NOMO-1 treated with dmso at 0.1 percent for 144 hours (cell line): Measurements from ENCODE around the gene ARVCF.

ENCODE experiments used
- DNase-seq: peaks from one replicate; lab custom pipeline; 2025; ENCODE audit not compliant: unreplicated experiment; lab: John Stamatoyannopoulos, UW

ARVCF gene

DNA sequence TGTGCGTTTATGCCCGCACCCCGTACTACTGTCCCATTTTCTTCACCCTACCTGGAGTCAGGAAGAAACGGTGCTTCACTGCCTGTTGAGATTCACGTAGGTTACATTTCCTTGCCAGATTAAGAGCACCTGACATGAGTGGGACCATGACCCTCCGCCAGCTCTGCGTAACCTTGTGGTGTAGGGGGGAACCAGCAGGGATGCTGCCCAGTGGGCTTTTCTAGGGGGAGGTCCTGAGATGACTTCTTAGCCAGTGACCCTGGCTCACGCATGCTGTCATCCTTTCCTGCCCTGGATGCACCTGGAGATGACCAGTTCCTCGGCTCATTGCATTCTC, 967 bp upstream of the ARVCF start:
- no peak for DNase-seq

DNA sequence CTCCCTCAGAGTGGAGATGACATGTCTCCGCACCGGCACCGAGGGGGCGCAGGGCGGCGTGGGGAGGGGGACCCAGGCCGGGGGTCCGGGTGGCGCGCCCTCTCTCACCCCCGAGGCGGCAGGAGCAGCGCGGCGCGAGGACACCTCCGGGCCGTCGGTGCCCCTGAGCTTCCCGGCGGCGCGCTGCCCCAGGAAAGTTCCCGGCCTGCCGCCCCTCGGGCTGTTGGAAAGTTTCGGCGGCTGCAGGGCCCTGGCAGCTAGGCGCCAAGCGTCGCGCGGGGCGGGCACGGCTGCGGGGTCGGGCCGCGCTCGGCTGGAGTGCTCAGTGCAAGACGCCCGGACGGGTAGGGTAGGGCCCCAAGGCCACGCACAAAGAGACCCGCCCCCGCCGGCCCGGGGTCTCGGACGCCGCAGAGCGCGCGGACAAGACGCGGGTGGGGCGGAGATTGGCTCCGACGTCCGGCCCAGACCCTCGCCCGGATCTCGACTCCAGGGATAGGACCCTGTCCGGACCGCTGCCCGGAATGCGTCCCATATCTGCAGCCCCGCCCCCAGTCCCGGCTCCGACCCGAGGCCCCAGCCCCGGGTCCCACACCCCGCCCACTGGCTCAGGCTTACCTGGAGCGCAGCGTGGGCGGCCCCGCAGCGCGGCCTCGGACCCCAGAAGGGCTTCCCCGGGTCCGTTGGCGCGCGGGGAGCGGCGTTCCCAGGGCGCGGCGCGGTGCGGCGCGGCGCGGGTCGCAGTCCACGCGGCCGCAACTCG, 471 bp downstream of the ARVCF start:
- no peak for DNase-seq

DNA sequence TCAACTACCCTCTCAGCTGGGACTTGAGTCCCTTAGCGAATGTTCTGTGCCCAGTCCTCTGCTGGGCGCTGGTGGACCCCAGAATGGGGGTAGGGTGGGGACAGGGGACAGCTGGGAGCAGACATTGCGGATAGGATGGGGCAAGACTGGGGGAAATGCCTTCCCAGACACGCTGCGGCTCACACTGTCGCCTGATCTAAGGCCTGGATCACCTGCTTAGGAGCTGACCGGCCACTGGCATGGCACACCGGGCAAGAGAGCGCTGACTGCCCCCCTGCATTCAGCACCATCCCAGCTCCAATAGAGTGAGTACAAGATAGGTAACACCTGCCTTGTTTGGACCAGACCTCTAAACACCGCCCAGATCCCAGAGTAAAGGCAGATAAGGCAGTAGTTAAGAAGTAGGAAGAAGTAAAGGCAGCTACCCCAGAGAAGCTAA, 1.4 kb downstream of the ARVCF start:
- no peak for DNase-seq

DNA sequence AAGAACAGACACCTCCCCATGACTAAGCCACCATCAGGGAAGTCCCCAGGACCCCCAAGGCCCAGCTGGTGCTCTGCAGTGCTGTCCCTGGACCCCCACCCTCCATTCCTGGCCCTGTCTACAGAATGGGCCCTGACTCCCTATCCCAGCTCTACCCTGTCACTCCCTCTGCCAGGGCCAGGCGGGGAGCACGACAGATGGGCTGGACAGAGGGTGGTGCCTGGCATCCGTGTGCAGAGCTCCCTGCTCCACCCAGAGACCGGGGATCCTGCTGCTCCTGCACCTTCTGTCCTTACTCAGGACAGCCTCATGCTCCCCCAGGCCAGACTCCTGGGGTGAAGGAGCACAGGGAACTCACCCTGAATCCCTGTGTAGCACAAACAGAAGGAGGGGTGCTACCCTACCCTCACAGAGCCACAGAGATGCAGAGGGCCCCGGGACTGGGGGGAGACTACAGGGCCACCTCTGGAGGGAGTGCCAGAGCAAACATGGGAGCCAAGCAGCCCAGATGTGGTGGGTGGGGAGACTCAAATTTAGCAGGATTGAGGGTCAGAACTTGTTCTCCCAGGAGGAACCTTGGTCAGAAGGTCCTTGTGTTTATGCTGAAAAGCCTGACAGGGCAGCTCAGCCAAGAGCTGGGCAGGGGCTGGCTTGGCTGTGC, 2.0 kb downstream of the ARVCF start:
- no peak for DNase-seq

DNA sequence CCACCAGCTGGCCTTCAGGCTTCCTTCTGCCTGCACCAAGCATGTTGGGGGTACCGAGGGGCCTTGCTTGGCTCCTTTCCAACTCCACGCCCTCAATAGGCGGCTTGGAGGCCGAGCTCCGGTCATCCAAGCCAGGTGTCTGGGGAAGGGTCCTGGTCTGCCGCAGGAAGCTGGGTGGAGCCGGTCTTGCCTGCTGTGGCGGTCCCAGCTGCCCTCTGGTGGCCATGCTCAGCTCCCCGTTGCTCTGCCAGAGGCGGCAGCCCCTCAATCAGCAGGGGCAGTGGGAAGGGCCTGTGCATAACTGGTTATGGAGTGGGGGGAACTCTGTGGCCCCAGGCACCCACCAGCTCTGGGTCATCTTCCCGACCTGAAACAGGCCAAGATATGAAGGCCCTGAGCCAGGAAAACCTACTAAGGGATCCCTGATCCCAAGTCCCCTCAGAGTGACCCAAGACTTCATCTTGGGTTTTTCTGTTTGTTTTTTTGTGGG, 3.2 kb downstream of the ARVCF start:
- DNase-seq: no peak

DNA sequence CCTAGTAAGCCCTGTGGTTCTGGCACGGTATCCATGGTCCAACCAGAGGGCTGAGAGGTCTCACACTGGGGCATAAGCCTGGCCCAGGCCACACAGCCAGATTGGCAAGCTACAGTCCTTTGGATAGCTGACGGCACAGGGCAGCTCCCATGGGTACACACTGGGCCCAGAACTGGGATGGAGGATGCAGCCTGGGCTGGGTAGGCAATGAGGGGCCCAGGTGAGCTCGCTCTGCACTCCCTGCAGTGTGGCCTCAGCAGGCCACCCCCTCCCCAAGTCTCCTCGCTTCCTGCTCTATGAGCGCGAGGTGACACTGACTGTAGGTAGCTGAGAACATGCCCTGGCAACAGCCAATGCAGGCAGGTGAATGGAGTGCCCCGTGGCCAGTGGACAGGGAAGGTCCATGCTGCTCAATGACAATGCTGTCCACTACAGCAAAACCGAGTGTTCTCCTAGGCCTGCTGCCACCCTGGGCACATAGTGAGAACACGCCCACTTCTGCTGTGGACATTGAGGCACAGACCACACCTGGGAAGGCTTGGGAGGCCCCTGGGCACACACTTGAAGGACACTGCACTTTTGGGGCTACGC, 3.8 kb downstream of the ARVCF start:
- DNase-seq: no peak

DNA sequence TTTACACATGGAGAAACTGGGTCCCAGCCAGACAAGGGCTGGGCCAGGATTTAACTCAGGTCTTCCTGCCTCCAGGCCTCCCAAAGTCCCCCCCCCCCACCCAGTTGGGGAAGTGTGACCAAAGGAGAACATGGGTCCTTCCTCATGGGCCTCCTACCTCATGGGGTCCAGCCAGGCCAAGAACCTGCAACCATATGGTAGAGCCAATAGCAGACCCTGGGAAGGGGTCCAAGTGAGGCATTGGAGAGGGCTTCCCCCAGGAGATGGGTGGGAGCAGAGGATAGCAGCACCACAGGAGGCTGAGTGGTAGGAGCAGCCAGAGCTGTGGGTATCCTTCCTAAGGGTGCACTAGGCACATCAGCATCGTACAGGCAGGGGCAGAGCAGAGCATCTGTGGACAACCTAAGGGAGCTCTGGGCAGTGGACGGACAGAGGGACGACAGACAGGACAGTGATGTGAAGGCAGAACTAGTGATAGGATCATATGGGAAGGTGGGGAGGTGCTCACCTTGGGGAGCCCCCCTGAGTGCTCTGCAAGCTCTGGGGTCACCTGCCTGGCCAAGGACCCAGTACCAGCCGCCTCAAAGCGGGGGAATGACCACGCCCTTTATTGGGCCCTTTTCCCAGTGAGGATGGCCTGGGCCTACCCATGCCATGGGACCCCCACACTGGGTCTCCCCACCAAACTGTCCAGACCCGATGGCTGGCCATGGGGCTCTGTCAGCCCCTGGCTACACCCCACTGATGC, 4.5 kb downstream of the ARVCF start:
- DNase-seq: no peak

DNA sequence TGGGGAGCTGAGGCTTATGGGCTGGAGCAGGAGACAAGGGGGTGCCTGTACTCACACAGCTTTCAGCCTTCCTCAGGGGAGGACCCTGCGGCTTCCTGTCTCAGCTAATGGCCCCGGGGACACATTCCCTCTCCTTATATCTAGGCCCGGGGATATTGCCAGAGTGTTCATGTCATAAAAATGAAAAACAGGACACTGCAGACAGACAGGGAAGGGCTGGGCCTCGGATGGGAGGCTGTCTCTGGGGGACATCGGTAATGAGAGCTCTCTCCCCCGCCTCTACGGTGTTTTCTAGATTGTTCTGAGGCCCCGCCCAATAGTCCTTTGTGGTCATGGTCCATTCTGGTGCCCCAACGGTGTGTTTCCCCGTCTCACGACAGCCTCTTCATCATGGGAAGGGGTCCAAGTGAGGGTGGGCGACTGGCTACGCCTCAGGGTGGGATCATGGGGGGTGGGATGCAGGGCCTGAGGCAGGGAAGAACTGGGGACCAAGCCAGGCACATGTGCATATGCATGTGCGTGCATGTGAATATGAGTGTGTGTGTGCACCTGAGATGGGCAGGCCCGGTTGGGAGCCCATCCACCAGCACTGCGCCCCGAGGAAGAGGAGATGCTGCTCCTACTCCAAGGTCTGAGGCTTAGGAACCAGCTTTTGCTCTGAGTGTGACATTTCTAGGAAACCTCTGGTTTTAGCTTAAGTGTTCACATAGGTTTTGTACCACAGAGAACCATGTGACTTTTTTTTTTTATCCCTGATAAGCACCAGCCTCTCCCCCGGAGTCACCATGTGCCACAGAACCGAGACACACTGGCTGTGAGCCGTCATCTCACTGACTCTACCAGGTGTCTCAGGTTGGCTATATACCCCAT, 5.3 kb downstream of the ARVCF start:
- DNase-seq: no peak

DNA sequence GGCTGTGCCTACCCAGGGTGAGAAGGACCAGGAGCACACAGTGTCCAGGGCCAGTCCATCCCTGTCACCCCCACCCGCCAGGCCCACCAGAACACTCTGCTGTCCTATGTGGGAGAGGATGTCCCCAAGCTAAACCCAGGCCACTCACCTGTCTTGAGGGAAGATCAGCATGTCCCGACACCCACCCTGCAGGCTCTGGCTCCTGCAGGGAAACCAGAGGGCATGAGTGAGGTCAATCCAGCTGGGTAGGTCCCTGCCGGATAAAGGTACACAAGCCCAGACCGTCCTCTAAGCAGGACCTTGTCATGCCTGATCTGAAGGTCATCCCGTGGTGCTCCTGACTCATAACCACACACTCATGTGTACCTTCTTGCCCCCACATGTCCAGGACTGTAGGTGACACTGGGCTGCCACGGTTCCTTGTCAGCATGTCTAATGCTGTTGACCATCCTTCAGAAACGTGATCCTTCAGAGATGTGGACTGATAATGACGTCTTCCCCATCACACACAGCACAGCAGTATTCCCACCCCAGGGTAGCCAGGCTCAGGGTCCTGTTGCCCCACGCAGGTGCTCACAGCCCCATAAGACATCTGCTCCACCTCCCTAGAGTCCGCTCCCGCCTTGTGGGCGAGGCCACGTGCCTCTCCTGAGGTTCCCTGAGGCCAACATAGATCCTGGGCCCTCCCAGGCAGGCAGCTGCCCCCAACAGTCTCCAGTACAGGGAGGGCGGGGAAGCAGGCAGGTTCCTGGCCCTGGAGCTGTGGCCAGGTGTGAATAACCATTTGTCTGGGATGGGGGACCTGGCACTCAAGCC, 6.1 kb downstream of the ARVCF start:
- no peak for DNase-seq

DNA sequence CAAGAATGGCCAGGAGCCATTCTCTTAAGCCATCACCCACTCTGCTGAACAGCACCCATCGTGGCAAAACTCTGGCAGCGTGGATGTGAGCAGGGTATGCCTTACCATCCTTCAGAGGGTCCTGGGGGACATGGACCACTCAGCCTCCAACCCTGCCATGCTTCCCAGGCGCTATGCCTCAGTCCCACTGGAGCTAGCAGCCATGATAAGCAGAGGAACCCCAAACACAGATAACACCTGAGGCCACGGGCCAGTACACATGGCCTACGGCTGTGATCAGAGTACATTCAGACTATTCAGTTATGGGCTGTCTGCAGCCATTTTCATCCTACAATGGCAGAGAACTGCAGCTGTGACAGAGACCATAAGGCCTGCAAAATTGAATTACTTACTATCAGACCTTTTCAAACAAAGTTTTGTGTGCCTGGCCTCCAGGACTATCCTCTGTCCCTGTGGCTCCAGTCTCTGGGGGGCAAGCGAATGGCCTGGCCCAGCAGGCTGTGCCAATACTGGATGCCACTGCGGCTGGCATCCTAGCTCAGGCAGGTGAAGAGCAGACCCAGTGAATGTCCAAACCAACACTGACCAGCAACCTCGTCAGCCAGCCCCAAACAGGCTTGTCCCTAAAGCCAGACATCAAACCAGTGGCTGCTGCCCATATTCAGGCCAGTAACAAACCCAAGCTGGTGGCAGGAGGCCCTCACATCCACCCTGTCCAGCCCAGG, 6.9 kb downstream of the ARVCF start:
- no peak for DNase-seq

DNA sequence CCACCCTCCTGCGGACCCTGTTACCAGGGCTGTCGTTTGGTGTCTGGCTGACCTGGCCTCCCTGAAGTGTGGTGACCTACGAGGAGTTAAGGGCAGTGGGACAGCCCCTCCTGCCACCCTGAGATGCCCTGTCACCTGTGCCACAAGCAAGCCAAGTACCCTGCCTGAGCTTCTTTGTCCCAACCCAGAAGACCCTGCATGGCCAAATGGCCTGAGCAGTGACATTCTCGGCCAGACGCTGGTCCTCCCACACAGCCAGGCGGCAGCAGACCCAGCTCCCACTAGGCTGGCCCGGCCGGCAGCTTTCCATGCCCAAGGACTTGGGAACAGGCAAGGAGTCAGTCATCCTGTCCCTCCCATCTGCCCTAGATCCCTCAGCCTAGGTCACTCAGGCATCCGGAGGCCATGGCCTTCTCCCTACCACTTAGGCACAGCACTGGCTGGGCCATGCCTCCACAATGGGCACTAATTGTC, 7.6 kb downstream of the ARVCF start:
- DNase-seq: no peak

DNA sequence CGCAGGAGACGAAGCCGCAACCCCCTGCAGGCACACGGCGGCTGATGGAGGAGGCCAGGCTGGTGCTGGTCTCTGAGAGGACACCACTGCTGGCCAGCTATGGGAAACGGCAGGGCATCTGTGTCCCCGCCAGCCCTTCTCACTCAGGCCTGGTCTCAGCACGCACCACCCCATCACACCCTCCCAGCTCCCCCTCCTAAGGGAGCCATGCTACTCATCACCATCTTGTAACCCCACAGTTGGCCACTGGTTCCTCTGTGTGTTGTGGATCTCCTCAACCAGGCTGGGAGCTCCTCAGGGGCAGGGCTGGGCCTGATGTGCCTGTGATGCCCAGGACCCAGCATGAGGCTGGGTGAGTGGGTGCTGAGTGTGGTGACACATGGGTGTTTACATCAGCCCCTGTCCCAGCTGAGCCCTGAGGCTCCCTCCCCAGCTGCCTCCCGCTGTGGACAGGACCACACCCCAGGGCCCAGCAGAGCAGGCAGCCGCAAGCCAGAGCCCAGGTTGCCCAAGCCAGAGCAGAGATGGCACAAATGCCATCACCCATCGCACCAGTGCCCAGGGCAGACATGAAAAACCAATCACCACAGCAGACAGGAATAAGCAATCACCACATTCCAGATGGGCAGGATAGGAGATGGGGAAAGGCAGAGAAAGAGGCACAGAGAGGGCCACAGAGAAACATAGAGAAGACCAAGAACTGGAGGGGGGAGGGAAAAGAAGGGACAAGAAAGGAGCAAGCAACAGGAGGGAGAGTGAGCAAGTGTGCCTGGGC, 8.2 kb downstream of the ARVCF start:
- DNase-seq: no peak

DNA sequence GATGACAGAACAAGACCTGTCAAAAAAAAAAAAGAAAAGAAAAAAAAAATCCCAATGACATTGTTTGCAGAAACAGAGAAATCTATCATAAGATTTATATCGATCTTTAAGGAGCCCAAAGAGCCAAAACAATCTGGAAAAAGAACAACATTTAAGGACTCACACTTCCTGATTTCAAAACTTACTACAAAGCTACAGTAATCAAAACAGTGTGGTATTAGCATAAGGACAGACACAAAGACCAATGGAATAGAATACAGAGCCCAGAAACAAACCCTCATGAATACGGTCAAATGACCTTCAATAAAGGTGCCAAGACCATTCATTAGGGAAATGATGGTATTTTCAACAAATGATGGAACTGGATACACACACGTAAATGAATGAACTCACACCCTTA, 12.2 kb downstream of the ARVCF start:
- DNase-seq: no peak

DNA sequence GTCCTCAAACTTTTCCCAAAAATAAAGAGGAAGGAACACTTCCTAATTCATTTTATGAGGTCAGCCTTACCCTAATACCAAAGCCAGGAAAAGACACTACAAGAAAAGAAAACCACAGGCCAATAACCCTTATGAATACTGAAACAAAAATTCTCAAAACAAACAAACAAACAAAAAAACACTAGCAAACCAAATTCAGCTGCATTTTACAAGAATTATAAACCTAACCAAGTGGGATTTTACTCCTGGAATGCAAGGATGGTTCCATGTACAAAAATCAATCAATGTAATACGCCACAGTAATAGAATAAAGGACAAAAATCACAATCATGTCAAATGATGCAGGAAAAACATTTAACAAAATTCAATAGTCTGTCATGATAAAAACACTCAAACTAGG, 13.3 kb downstream of the ARVCF start:
- no peak for DNase-seq

DNA sequence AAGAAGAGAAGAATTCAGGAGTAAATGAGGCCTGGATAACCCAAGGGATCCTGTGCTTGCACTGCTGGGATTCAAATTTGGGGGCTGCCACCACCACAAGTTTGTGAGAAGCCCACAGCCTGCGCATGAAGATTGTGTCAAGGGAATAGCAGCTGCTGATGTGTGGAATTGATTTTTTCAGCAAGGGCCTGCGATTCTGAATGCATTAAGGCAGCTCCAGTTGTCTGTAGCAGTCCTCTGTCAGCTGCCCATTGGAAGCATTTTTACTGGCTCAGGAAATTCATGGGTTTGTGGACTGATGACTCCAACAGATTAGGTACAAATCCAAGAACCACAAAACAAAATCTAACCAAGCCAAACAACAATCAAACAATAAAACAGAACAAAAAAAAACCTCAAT, 14.0 kb downstream of the ARVCF start:
- no peak for DNase-seq

DNA sequence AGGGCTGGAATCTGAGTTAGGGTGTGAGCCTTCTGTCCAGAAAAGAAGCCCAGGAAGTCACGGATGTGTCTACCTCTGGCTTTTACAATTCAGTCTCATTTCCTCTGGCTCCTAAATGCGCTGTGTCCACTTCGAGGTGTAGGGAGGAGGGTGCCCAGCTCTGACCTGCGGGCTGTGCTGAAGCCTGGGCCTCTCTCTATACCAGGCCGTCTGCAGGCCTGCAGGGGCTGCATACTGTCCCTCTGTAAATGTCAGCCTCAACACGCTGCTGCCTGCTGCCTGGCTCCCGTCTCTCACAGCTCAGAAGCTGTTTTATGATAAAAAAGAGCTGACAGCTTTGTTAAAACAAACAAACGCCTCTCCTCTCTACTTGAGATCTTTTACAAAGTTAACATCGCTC, 14.5 kb downstream of the ARVCF start:
- DNase-seq: no peak

DNA sequence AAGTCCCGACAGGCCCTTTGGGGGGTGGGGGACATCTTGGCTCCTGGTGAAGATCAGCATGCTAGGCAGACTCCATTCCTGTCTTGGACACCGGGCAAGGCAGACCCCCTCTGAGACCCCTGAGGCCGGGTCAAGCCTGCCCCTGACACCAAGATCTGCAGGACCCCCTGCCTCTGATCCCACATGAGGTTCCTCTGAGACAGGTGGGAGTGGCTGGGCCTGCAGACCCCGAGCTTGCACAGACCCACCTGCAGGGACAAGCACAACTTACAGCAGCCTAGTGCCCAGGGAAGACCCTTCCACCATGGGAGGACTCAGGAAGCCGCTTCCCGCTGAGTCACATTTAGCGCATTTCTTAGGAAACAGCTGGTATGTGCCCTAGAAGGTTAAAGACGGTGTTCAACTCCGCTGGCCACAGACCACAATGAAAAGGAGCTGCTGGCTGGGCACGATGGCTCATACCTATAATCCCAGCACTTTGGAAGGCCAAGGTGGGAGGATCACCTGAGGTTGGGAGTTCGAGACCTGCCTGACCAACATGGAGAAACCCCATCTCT, 15.5 kb downstream of the ARVCF start:
- no peak for DNase-seq
